PFSK-1 (cell line): ENCODE data around the gene DNAJB2.

Experiments used
- POLR2AphosphoS5 ChIP-seq: IDR thresholded peaks from 2 replicates; pipeline ENCODE4 v1.6.1; 2012; ENCODE audit warnings: low read depth, mild to moderate bottlenecking, control low read depth, low read length, moderate library complexity
- REST ChIP-seq, 2 experiments: IDR thresholded peaks; 2 replicates each; pipeline versions ENCODE4 v1.6.1 to v1.8.0; 2011 to 2012; ENCODE audit warnings: low read depth in 2 of 2, low read length in 2 of 2, control low read depth in 1 of 2, inconsistent platforms in 1 of 2, mild to moderate bottlenecking in 1 of 2, moderate library complexity in 1 of 2; ENCODE audit not compliant: insufficient read depth in 1 of 2
- SIN3A ChIP-seq: IDR thresholded peaks from 2 replicates; pipeline ENCODE4 v1.6.1; 2012; ENCODE audit warnings: mild to moderate bottlenecking, low read length, moderate library complexity, borderline replicate concordance; ENCODE audit not compliant: insufficient read depth
- TAF1 ChIP-seq: IDR thresholded peaks from 2 replicates; pipeline ENCODE4 v1.6.1; 2012; ENCODE audit warnings: low read length, control low read depth, borderline replicate concordance; ENCODE audit not compliant: insufficient read depth

- TF ChIP-seq POLR2AphosphoS5 (no peak), REST (IDR thresholded peaks at IDR 0.05; ENCODE audit: insufficient read depth in 1 of 2, low read depth in 2 of 2, low read length in 2 of 2) (no peak), SIN3A (no peak), TAF1 (no peak)
These were observed 26.9 kb downstream of the DNAJB2 start for GRCh38 chr2:219306047-219306446.
